Adipocyte (in vitro differentiated cells): Measurements from ENCODE around the gene ARHGAP42.
"Not testable (repeated sequence)": the region's sequence is repeated elsewhere in the genome, so short reads cannot be mapped to it uniquely, and the experiment has no call there.

Experiments
- DNase-seq: peaks from one replicate; pipeline ENCODE4 v3.0.0-alpha.2; 2015; ENCODE audit warnings: low read depth
- H3K27me3 ChIP-seq: replicated peaks from 2 replicates; pipeline ENCODE4 v1.7.0; 2013; ENCODE audit warnings: mild to moderate bottlenecking, low read length, moderate library complexity; ENCODE audit not compliant: control insufficient read depth, insufficient read depth
- H3K36me3 ChIP-seq: 2 replicates; pipeline ENCODE4 v1.7.0; 2013; ENCODE audit warnings: low read length, mild to moderate bottlenecking, moderate library complexity; ENCODE audit not compliant: control insufficient read depth, insufficient read depth, severe bottlenecking
- H3K4me1 ChIP-seq: 2 replicates; pipeline ENCODE4 v1.7.0; 2013; ENCODE audit warnings: mild to moderate bottlenecking, low read length, moderate library complexity; ENCODE audit not compliant: control insufficient read depth, insufficient read depth
- H3K4me3 ChIP-seq: 2 replicates; pipeline ENCODE4 v1.7.0; 2013; ENCODE audit warnings: mild to moderate bottlenecking, low read length, moderate library complexity
- H3K9ac ChIP-seq: 2 replicates; pipeline ENCODE4 v1.7.0; 2013; ENCODE audit warnings: mild to moderate bottlenecking, low read length, moderate library complexity
- H3K9me3 ChIP-seq: 2 replicates; pipeline ENCODE4 v1.7.0; 2013; ENCODE audit warnings: mild to moderate bottlenecking, low read length, moderate library complexity; ENCODE audit not compliant: control insufficient read depth

The ARHGAP42 gene

DNA sequence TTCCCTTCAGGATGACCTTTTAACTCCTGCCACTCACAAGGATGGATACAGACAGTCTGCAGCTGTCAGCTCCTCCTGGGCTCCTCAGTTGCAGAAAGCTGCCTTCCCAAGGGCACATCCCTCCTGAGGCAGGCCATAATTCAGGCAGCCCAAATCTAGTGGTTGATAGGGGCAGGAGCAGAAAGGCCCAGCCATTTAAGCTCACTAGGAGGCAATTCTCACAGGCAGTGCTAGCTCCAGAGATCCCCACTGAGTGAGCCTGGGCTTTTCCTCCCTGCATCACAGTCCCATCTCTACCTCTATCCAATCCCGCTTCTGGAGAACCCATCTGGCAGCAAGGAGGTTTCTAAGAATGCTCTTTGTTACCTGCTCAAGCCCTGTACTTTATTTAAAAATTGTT lies 200.6 kb downstream of the ARHGAP42 start:
- H3K9ac ChIP-seq: no peak overlapping the region
- no peaks in the 10 kb centered on the region for H3K27me3 ChIP-seq
- DNase-seq: no peak

DNA sequence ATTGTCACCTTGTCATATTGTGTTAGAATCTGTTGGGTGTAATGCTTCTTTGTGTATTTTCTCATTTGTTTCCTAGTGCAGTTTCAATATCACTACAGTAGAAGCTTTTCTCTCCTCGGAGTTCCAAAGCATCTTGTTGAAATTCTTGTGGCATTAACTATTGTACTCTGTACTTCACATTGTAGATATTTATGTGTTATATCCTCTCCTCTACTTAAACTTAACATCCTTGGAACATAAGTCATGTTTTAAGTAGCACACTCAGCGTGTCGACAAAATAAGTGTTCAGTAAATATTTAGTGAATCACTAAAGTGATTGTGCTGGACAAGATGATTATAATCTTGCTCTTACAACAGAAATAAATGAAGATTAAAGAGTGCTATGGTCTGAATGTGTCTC lies 201.7 kb downstream of the ARHGAP42 start:
- no peaks in the 10 kb centered on the region for H3K27me3 ChIP-seq
- H3K4me1 ChIP-seq: no peaks in the 10 kb centered on the region
- H3K9ac ChIP-seq: no peak overlapping the region
- H3K36me3 ChIP-seq: no peaks in the 10 kb centered on the region
- no peak overlapping the region for H3K4me3 ChIP-seq
- no peaks in the 10 kb centered on the region for H3K9me3 ChIP-seq
- no peak for DNase-seq

More for the DNA sequence above, 200.6 kb downstream of the ARHGAP42 start:
- Histone ChIP-seq H3K9me3 (no peaks in the 10 kb centered on the region), H3K4me3 (no peak overlapping the region), H3K36me3 (no peaks in the 10 kb centered on the region), H3K4me1 (no peaks in the 10 kb centered on the region)

DNA sequence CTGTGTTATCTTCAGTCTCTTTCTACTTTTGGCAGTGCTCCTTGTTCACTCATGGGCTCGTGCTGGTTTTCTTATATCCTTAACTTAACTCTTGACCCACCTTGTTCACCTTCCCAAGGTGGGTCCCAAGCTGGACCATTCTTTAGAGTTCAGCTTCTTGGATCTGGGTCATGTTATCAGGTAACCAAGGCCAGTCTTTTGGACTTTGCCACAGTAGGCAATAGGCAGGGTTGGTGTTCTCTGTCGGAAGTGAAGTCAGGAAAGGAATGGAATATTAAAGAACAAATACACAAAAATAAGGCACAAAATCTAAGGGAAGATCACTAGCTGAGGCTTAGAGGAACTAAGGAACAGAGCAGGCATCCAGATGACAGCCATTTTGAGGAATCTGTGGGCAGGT lies 202.7 kb downstream of the ARHGAP42 start:
- Histone ChIP-seq H3K36me3 (no peaks in the 10 kb centered on the region), H3K27me3 (no peaks in the 10 kb centered on the region), H3K9ac (no peak overlapping the region), H3K9me3 (no peaks in the 10 kb centered on the region), H3K4me1 (no peaks in the 10 kb centered on the region), H3K4me3 (no peak overlapping the region)
- no peak for DNase-seq

DNA sequence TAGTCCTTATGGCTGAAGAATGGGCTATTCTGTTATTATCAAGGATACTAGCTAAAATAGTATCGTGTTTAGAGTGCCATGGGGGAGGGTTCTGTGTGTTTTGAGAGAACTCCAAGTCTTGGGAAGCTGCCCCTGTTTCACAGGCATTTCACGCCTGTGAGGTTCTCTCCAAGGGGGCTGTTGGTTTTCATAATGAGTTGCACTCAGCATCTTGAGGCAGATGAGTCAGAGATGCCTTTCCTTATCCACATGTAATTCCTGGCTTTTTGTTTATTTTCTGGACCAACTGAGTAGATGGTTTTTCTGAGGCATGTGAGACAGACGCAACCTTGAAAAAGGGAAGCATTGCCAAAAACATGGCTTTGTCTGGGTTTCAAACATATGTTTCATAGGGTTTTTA lies 203.7 kb downstream of the ARHGAP42 start:
- Histone ChIP-seq H3K4me1 (no peaks in the 10 kb centered on the region), H3K27me3 (no peaks in the 10 kb centered on the region), H3K36me3 (no peaks in the 10 kb centered on the region), H3K9ac (no peak overlapping the region), H3K9me3 (no peaks in the 10 kb centered on the region), H3K4me3 (no peak overlapping the region)
- DNase-seq: peak; percentile 77

DNA sequence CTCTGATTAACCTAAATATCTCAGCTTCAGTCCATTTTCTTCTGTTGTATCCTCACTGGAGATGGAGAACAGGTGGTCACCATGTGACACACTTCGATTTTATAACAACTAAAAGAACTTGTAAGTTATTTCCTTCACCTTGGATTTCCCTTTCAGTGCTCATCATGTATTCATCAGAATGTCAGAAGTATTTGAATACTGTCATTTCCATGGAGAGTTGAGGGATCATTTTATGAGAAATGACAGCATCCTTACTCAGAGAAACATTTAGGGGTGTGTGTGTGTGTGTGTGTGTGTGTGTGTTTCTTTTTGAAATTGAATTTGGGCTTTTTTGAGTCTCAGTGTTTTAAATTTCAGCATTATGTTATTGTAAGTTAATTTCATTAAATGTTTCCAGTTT lies 205.8 kb downstream of the ARHGAP42 start:
- no peaks in the 10 kb centered on the region for H3K4me1 ChIP-seq

DNA sequence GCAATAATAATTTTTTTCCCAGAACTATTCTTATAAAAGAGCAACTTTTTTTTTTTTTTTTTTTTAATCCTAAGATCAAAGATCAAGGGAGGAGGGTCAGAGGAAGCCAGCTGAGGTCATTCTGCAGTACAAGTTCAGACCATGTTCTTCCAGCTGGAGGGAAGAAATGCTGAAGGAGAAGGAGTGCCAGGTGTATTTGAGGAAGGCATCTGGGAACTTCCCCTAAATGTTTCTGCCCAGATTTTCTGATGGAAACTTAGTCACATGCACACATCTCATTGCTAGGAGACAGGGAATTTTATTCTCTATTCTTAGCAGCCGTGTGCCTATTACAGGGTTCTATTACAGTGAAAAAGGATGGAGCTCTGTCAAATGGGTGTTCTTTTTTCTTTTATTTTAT lies 208.4 kb downstream of the ARHGAP42 start:
- H3K9me3 ChIP-seq: no peaks in the 10 kb centered on the region
- no peaks in the 10 kb centered on the region for H3K27me3 ChIP-seq
- DNase-seq: no peak
- H3K9ac ChIP-seq: no peak overlapping the region
- H3K4me3 ChIP-seq: no peak overlapping the region
- no peaks in the 10 kb centered on the region for H3K4me1 ChIP-seq
- no peaks in the 10 kb centered on the region for H3K36me3 ChIP-seq

More for the DNA sequence above, 205.8 kb downstream of the ARHGAP42 start:
- no peaks in the 10 kb centered on the region for H3K27me3 ChIP-seq
- no peak overlapping the region for H3K4me3 ChIP-seq
- H3K9me3 ChIP-seq: no peaks in the 10 kb centered on the region
- no peak for DNase-seq
- no peaks in the 10 kb centered on the region for H3K36me3 ChIP-seq
- no peak overlapping the region for H3K9ac ChIP-seq

DNA sequence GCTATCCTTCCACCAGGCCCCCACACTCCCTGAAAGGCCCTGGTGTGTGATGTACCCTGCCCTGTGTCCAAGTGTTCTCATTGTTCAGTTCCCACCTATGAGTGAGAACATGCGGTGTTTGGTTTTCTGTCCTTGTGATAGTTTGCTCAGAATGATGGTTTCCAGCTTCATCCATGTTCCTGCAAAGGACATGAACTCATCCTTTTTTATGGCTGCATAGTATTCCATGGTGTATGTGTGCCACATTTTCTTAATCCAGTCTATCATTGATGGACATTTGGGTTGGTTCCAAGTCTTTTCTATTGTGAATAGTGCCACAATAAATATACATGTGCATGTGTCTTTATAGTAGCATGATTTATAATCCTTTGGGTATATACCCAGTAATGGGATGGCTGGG lies 208.9 kb downstream of the ARHGAP42 start:
- not testable (repeated sequence) for H3K4me1 ChIP-seq, H3K9me3 ChIP-seq, DNase-seq, H3K4me3 ChIP-seq, H3K9ac ChIP-seq, H3K27me3 ChIP-seq, H3K36me3 ChIP-seq

DNA sequence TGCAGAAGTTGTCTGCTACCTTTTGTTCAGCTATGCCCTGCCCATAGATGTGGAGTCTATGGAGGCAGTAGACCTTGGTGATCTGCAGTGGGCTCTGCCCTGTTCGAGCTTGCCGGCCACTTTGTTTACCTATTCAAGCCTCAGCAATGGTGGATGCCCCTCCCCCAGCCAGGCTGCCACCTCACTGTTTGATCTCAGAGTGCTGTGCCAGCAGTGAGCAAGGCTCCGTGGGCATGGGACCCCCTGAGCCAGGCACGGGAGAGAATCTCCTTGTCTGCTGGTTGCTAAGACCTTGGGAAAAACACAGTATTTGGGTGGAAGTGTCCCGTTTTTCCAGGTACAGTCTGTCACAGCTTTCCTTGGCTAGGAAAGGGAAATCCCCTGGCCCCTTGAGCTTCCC lies 214.4 kb downstream of the ARHGAP42 start:
- H3K27me3 ChIP-seq, DNase-seq, H3K4me3 ChIP-seq, H3K9me3 ChIP-seq, H3K4me1 ChIP-seq, H3K9ac ChIP-seq, H3K36me3 ChIP-seq: not testable (repeated sequence)

DNA sequence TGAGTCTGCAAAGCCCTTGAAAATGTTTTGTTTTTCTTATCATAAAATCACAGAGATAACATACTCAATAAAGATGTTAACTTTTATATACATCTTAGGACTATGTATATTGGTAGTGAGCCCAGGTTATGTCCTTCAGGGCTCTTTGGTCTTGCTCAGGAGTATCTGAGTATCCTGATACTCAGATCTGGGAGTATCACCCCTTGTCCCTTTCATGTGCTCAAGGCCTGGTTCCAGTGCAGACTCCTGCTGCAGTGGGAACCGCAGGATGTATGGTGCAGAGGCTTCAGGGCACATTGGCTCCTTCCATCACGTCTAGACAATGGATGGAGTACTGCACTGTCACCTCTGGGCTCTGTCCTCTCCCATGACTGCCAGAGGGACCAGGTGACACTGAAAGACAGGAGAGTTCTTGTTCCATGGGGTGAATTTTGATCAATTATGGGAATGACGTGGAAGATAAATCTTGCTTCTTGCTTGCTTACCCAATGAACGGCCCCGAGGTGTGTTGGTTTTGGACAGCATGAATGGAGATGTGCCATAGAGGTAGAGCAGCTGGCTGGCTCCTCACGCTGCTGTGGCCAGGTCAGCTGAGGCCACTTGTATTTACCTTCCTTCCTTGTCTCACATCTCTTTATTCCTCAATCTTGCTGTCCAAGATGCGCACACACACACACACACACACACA lies 215.5 kb downstream of the ARHGAP42 start:
- Histone ChIP-seq H3K4me3 (no peak overlapping the region), H3K9ac (no peak overlapping the region)

DNA sequence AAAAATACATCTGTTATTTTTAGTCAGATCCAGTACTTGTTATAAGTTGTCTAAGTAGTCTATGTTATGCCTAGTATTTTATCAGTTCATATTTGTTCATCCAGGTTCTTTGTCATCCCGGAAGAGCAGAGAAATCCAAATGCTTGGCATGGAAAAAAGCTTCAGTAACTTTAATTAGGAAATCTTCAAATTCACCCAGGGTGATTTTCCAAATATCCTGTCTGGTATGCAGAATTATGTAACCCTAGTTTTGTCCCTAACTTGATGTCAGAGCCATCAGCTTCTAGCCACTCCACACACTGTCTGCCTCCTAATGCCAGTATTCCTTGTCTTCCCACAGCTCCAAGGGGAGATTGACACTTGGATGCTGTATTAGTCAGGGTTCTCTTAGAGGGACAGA lies 216.2 kb downstream of the ARHGAP42 start:
- peaks cover 12% of the 10 kb centered on the region for H3K4me1 ChIP-seq
- no peak for DNase-seq
- no peak overlapping the region for H3K9ac ChIP-seq
- no peaks in the 10 kb centered on the region for H3K36me3 ChIP-seq
- no peaks in the 10 kb centered on the region for H3K27me3 ChIP-seq
- H3K4me3 ChIP-seq: no peak overlapping the region
- no peaks in the 10 kb centered on the region for H3K9me3 ChIP-seq

More for the DNA sequence above, 215.5 kb downstream of the ARHGAP42 start:
- Histone ChIP-seq H3K36me3 (no peaks in the 10 kb centered on the region), H3K4me1 (peaks cover 11% of the 10 kb centered on the region), H3K9me3 (no peaks in the 10 kb centered on the region), H3K27me3 (no peaks in the 10 kb centered on the region)
- DNase-seq: no peak

DNA sequence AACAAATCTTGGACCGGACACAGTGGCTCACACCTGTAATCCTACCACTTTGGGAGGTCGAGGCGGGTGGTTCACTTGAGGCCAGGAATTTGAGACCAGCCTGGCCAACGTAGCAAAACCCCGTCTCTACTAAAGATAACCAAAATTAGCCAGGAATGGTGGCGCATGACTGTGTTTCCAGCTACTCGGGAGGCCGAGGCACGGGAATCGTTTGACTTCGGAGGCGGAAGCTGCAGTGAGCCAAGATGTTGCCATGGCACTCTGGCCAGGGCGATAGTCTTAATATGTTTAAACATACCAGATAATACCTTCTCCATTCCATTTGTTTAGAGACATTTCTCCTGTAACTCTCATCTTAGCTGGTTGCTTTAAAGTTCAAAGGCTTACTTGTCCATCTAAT lies 218.6 kb downstream of the ARHGAP42 start:
- no peak for DNase-seq
- no peaks in the 10 kb centered on the region for H3K27me3 ChIP-seq
- no peaks in the 10 kb centered on the region for H3K36me3 ChIP-seq
- H3K4me3 ChIP-seq: no peak overlapping the region
- H3K9ac ChIP-seq: no peak overlapping the region
- peaks cover 12% of the 10 kb centered on the region for H3K4me1 ChIP-seq
- H3K9me3 ChIP-seq: no peaks in the 10 kb centered on the region

DNA sequence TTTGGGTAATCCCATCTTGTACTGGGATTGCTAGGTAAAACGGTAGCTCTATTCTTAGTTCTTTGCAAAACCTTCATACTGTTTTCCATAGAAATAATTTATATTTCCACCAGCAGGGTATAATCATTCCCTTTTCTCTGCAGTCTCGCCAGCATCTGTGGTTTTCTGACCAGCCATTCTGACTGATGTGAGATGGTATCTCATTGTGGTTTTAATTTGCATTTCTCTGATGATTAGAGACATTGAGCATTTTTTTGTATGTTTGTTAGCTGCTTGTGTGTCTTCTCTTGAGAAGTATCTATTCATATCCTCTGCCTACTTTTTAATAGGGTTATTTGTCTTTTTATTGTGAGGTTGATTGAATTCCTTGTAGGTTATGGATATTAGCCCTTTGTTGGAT lies 221.7 kb downstream of the ARHGAP42 start:
- DNase-seq: peak; percentile 29
- H3K4me3 ChIP-seq: no peak overlapping the region

More for the DNA sequence above, 221.7 kb downstream of the ARHGAP42 start:
- Histone ChIP-seq H3K4me1 (peaks cover 7% of the 10 kb centered on the region), H3K27me3 (no peaks in the 10 kb centered on the region), H3K9me3 (no peaks in the 10 kb centered on the region), H3K36me3 (no peaks in the 10 kb centered on the region), H3K9ac (no peak overlapping the region)
